NCI-H1417 (cell line): Measurements from ENCODE around the gene RHOJ.

Experiments
- DNase-seq, 3 experiments: peaks; one replicate each; lab custom pipeline; 2025; lab: John Stamatoyannopoulos, UW

RHOJ gene

GRCh38 chr14:63205866-63206265 is 1.6 kb downstream of the RHOJ start:
- DNase-seq: peak in 2 of 3 experiments; percentile 3 to 18

- no peak for DNase-seq
These were observed 4.9 kb downstream of the RHOJ start for GRCh38 chr14:63209160-63209559.

GRCh38 chr14:63210812-63211211 is 6.6 kb downstream of the RHOJ start:
- DNase-seq: no peak

GRCh38 chr14:63212209-63212608 is 8.0 kb downstream of the RHOJ start:
- DNase-seq: no peak

GRCh38 chr14:63212776-63213500 is 8.7 kb downstream of the RHOJ start:
- DNase-seq: no peak

GRCh38 chr14:63214417-63215196 is 10.4 kb downstream of the RHOJ start:
- DNase-seq: no peak

- no peak for DNase-seq
These were observed 16.3 kb downstream of the RHOJ start for GRCh38 chr14:63220526-63220925.

- no peak for DNase-seq
These were observed 19.4 kb downstream of the RHOJ start for GRCh38 chr14:63223596-63223995.

- peak in 2 of 3 experiments; percentile 74 to 89 for DNase-seq
These were observed 20.0 kb downstream of the RHOJ start for GRCh38 chr14:63224196-63224595.

GRCh38 chr14:63228217-63228616 is 24.0 kb downstream of the RHOJ start:
- no peak for DNase-seq

- DNase-seq: no peak
These were observed 25.3 kb downstream of the RHOJ start for GRCh38 chr14:63229330-63230059.

GRCh38 chr14:63231766-63232165 is 27.5 kb downstream of the RHOJ start:
- no peak for DNase-seq

- DNase-seq: no peak
These were observed 33.5 kb downstream of the RHOJ start for GRCh38 chr14:63237791-63238190.

GRCh38 chr14:63240221-63240620 is 36.0 kb downstream of the RHOJ start:
- DNase-seq: no peak

GRCh38 chr14:63241096-63241495 is 36.9 kb downstream of the RHOJ start:
- DNase-seq: no peak

- DNase-seq: no peak
These were observed 39.4 kb downstream of the RHOJ start for GRCh38 chr14:63243646-63244045.

- peak in 2 of 3 experiments; percentile 22 to 69 for DNase-seq
These were observed 41.6 kb downstream of the RHOJ start for GRCh38 chr14:63245893-63246292.

- no peak for DNase-seq
These were observed 44.0 kb downstream of the RHOJ start for GRCh38 chr14:63248211-63248610.

GRCh38 chr14:63249092-63249491 is 44.8 kb downstream of the RHOJ start:
- DNase-seq: no peak

GRCh38 chr14:63257299-63257698 is 53.1 kb downstream of the RHOJ start:
- DNase-seq: no peak

- no peak for DNase-seq
These were observed 58.2 kb downstream of the RHOJ start for GRCh38 chr14:63262446-63262845.

GRCh38 chr14:63266106-63266505 is 61.9 kb downstream of the RHOJ start:
- no peak for DNase-seq

GRCh38 chr14:63267171-63267570 is 62.9 kb downstream of the RHOJ start:
- no peak for DNase-seq
